Measurements from ENCODE around the gene PALD1.

Gene PALD1

DNA sequence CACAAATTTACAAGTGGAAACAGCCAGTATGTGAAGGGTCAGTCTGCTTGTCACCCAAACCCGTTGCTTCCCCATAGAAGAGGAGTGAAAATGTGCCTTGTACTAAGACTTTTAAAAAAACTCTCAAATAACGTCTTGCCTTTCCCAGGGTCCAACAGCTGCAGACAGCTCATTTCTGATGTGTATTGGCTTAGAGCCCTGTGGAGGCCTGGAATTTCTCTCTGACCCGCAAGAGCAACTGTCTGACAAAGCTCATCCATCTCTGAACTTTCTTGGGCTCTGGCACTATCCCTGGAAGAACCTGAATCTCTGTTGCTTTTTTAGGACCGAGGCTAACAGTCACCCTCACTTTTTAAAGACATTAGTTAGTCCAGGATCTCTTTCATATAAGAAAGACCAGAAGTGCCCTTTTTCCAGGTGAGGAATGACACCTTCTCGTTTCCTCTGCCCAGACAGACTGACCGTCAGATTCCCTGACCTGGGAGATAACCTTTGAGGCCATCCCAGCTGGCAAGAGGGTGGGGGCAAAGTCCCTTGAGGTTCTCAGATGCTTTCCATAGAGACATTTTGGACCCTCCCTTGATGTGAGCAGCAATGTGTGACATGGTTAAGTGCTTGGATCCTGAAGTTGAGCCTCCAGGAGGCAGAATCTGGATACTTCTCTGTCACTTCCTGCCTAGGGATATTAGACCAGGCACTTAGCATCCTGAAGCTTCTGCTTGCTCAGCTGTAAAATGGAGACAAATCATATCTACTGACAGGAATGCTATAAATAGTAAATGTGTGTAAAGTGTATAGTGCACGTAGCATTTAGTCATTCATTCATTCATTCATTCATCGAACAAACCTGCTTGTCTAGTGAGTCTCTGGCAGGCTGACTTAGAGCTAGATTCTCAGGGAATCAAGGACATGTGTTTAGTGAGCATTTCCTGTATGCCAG, 32.6 kb upstream of the PALD1 start:
- no peak overlapping the region for H3K4me3 ChIP-seq (ENCODE audit: low read length)
- no peaks in the 10 kb centered on the region for H3F3A ChIP-seq (ENCODE audit: control insufficient read depth, insufficient read depth)
- no peaks in the 10 kb centered on the region for H3K36me3 ChIP-seq (ENCODE audit: control insufficient read depth, low read length)
- no peak overlapping the region for H3K4me2 ChIP-seq (ENCODE audit: low read length)
- H3K27ac ChIP-seq (ENCODE audit: low read depth, low read length): no peak overlapping the region
- TF ChIP-seq EZH2phosphoT487 (IDR thresholded peaks at IDR 0.05; ENCODE audit: borderline replicate concordance, low read length) (no peak), CTCF (IDR thresholded peaks at IDR 0.05; ENCODE audit: low read depth, low read length, poor library complexity, severe bottlenecking) (no peak)
- H4K20me1 ChIP-seq (ENCODE audit: control insufficient read depth, insufficient read depth, low read depth, low read length): no peaks in the 10 kb centered on the region
- H3K9me3 ChIP-seq (ENCODE audit: control insufficient read depth, insufficient read depth, low read length): no peaks in the 10 kb centered on the region
- H3K27me3 ChIP-seq (ENCODE audit: control insufficient read depth, low read length): peaks cover 16% of the 10 kb centered on the region; the same call in 1 of the 2 replicates
- no peaks in the 10 kb centered on the region for H3K79me2 ChIP-seq (ENCODE audit: control insufficient read depth, low read length)
- H3K4me1 ChIP-seq (ENCODE audit: control insufficient read depth, low read length): no peaks in the 10 kb centered on the region
- no peaks in the 10 kb centered on the region for H3K9me2 ChIP-seq (replicated peaks; ENCODE audit: control insufficient read depth, low read length)

GRCh38 chr10:70448236-70448635, 30.3 kb upstream of the PALD1 start:
- H3K9me2 ChIP-seq (replicated peaks; ENCODE audit: control insufficient read depth, low read length): no peaks in the 10 kb centered on the region
- H3K4me2 ChIP-seq (ENCODE audit: low read length): no peak overlapping the region
- H3K9me3 ChIP-seq (ENCODE audit: control insufficient read depth, insufficient read depth, low read length): no peaks in the 10 kb centered on the region
- no peaks in the 10 kb centered on the region for H3F3A ChIP-seq (ENCODE audit: control insufficient read depth, insufficient read depth)
- H3K36me3 ChIP-seq (ENCODE audit: control insufficient read depth, low read length): no peaks in the 10 kb centered on the region
- H3K27me3 ChIP-seq (ENCODE audit: control insufficient read depth, low read length): peaks cover 3% of the 10 kb centered on the region; the same call in 1 of the 2 replicates
- TF ChIP-seq CTCF (IDR thresholded peaks at IDR 0.05; ENCODE audit: low read depth, low read length, poor library complexity, severe bottlenecking) (no peak), EZH2phosphoT487 (IDR thresholded peaks at IDR 0.05; ENCODE audit: borderline replicate concordance, low read length) (no peak)
- no peak overlapping the region for H3K27ac ChIP-seq (ENCODE audit: low read depth, low read length)
- H3K4me3 ChIP-seq (ENCODE audit: low read length): no peak overlapping the region
- no peaks in the 10 kb centered on the region for H3K4me1 ChIP-seq (ENCODE audit: control insufficient read depth, low read length)
- H3K79me2 ChIP-seq (ENCODE audit: control insufficient read depth, low read length): no peaks in the 10 kb centered on the region
- no peaks in the 10 kb centered on the region for H4K20me1 ChIP-seq (ENCODE audit: control insufficient read depth, insufficient read depth, low read depth, low read length)

DNA sequence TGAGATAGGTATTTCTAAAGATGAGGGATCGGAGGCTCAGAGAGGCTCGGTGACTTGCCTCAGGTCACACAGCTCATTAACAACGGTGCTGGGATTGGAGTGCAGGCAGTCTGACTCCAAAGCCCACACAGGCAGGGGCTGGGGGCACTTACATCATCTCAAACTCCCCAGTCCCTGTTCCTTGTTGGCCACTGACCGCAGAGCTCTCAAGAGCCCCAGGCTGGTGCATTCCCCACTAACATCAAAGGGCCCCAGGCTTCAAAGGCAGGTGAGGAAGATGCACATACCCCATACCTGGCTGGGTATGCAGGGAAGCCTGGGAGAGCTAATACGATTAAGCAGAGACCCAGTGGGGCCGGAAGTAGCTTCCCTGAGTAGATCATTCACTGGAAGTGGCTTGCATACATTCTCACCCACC, 23.3 kb upstream of the PALD1 start:
- H3K4me1 ChIP-seq (ENCODE audit: control insufficient read depth, low read length): no peaks in the 10 kb centered on the region
- H3F3A ChIP-seq (ENCODE audit: control insufficient read depth, insufficient read depth): no peaks in the 10 kb centered on the region
- H3K79me2 ChIP-seq (ENCODE audit: control insufficient read depth, low read length): no peaks in the 10 kb centered on the region
- H3K4me2 ChIP-seq (ENCODE audit: low read length): no peak overlapping the region
- no peak overlapping the region for H3K27ac ChIP-seq (ENCODE audit: low read depth, low read length)
- no peaks in the 10 kb centered on the region for H3K36me3 ChIP-seq (ENCODE audit: control insufficient read depth, low read length)
- no peaks in the 10 kb centered on the region for H4K20me1 ChIP-seq (ENCODE audit: control insufficient read depth, insufficient read depth, low read depth, low read length)
- H3K4me3 ChIP-seq (ENCODE audit: low read length): no peak overlapping the region
- TF ChIP-seq CTCF (IDR thresholded peaks at IDR 0.05; ENCODE audit: low read depth, low read length, poor library complexity, severe bottlenecking) (no peak), EZH2phosphoT487 (IDR thresholded peaks at IDR 0.05; ENCODE audit: borderline replicate concordance, low read length) (no peak)
- H3K27me3 ChIP-seq (ENCODE audit: control insufficient read depth, low read length): peaks cover 41% of the 10 kb centered on the region
- no peaks in the 10 kb centered on the region for H3K9me3 ChIP-seq (ENCODE audit: control insufficient read depth, insufficient read depth, low read length)
- H3K9me2 ChIP-seq (replicated peaks; ENCODE audit: control insufficient read depth, low read length): no peaks in the 10 kb centered on the region

Measured in DOHH2 (cell line).